ENCODE results near the gene CRYGN.

Gene CRYGN

DNA sequence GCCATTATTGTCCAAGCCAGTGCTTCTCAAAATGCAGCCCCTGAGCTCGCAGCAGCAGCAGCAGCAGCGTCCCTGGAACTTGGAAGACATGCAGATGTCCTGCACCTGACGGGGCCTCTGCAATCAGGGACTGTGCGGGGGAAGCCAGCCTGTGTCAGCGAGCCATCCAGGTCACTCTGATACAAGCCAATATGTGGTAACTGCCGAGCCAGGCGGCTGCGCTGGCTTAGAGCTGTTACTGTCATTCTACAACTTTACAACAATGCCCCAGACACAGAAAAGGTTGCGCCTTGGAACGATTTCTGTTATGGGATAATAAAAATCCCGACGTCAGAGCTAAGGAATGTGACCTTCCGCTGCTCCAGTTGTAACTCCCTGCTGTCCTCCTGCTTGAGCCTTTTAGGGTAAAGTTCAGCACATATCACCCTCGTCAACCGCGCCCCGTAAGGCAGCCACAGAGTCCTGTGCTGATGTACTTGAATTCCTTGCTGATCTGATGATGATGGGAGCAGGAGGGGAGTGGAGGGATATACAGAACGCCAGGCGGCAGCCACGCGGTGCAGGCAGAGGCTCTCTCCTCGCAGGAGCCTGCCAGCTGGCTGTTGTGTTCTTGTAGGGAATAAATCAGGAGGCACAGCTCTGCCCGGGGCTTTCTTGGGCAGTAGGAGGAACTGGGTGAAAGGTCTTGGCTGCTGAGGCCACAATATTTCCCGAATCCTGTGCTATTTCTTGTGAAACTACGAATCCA, 20.0 kb upstream of the CRYGN start:
- no peak for DNase-seq (ENCODE audit: low read depth)

DNA sequence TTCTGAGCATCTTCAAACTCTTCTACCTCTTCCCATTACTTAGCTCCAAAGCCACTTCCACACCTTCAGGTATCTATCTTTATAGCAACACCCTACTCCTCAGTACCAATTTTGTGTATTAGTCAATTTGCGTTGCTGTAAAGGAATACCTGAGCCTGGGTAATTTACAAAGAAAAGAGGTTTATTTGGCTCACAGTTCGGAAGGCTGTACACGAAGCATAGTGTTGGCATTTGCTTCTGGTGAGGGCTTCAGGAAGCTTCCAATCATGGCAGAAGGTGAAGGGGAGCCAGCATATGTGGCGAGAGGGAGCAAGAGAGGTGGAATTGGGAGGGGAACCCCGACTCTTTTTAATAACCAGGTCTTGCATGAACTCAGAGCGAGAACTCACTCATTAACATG, 17.6 kb upstream of the CRYGN start:
- no peak for DNase-seq (ENCODE audit: low read depth)

DNA sequence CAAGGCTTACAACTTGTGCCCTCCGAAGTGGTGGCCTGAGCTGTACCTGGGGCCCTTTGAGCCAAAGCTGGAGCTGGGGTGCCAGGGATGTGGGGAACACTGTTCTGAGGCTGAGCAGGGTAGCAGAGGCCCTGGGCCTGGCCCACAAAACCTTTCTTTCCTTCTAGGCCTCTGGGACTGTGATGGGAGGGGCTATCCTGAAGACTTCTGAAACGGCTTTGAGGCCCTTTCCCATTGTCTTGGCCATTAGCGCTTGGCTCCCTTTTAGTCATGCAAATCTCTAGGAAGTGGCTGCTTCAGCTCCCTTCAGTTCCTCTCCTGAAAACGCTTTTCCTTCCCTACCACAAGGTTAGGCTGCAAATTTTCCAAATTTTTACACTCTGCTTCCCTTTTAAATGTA, 16.8 kb upstream of the CRYGN start:
- no peak for DNase-seq (ENCODE audit: low read depth)

GRCh38 chr7:151456276-151456675, 16.3 kb upstream of the CRYGN start:
- DNase-seq (ENCODE audit: low read depth) = no peak

DNA sequence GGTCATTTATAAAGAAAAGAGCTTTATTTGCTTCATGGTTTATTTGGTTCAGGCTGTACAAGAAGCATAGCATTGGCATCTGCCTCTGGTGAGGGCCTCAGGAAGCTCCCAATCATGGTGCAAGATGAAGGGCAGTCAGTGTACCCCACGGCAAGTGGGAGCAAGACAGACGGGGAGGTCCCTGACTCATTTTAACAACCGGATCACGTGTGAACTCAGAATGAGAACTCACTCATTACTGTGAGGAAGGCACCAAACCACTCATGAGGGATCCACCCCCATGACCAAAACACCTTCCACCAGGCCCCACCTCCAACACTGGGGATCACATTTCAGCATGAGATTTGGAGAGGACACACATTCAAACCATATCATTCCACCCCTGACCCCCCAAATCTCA, 15.7 kb upstream of the CRYGN start:
- DNase-seq (ENCODE audit: low read depth) = no peak

DNA sequence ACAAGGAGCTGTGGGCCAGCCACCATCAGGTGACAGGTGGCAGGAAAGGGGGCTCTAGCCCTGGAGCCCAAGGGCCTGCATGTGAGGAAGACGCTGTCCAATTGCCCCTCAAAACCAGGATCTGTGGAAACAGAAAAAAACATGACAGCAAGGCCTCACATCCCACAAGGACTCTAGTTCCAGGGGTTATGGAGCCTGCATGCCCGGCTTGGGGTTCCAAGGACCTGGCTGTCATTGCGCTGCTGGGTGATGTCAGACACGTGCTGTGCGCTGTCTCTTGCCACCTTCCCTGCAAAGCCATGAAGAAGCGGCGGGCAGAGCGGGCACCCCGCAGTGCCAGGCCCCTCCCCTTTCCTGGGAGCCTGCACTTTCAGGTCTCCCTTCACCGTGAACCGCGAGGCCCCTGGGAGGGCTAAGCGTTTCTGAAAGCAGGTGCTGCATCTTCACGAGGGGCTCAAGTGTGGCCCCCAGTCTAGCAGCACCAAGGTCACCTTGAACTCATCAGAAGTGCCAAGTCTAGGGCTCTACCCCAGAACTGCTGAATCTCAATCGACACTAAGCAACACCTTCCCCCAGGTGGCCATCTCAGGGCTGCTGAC, 15.1 kb upstream of the CRYGN start:
- DNase-seq (ENCODE audit: low read depth) = no peak

- DNase-seq (ENCODE audit: low read depth) = no peak
These were observed 14.4 kb upstream of the CRYGN start for GRCh38 chr7:151454305-151454704.

- DNase-seq (ENCODE audit: low read depth) = no peak
These were observed 13.4 kb upstream of the CRYGN start for GRCh38 chr7:151453326-151453791.

GRCh38 chr7:151452680-151453325, 12.9 kb upstream of the CRYGN start:
- DNase-seq (ENCODE audit: low read depth) = no peak

- no peak for DNase-seq (ENCODE audit: low read depth)
These were observed 12.0 kb upstream of the CRYGN start for GRCh38 chr7:151451626-151452571.

DNA sequence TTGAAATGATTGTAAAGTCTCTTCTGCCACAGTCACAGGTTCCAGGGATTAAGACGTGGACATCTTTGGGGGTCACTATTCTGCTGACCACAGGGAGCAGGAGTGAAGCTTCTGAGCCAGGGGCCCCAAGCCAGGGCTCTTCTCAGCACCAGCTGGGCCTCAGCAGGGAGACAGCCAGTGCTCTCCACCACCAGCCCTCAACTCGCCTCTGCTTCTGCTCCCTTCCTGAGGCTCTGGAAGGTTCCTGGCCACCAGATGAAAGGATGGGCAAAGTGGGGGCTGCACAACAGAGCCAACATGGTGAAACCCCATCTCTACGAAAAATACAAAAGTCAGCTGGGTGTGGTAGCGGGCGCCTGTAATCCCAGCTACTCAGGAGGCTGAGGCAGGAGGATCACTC, 11.2 kb upstream of the CRYGN start:
- DNase-seq (ENCODE audit: low read depth) = no peak

DNA sequence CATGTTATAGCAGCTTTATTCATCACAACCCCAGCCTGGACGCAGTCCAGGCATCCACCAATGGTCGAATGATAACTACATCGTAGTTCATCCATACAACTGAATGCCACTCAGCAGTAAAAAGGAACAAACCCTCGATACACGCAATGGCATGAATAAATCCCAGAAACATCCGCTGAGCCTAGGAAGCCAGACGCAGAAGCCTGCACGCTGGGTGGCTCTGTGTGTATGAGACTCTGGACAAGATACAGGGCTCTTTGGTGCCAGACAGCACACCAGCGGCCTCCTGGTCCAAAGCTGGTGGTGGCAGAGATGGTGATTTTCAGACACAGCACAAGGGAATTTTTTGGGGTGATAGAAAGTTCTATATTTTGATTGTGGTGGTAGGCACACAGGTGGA, 10.0 kb upstream of the CRYGN start:
- DNase-seq (ENCODE audit: low read depth) = no peak

DNA sequence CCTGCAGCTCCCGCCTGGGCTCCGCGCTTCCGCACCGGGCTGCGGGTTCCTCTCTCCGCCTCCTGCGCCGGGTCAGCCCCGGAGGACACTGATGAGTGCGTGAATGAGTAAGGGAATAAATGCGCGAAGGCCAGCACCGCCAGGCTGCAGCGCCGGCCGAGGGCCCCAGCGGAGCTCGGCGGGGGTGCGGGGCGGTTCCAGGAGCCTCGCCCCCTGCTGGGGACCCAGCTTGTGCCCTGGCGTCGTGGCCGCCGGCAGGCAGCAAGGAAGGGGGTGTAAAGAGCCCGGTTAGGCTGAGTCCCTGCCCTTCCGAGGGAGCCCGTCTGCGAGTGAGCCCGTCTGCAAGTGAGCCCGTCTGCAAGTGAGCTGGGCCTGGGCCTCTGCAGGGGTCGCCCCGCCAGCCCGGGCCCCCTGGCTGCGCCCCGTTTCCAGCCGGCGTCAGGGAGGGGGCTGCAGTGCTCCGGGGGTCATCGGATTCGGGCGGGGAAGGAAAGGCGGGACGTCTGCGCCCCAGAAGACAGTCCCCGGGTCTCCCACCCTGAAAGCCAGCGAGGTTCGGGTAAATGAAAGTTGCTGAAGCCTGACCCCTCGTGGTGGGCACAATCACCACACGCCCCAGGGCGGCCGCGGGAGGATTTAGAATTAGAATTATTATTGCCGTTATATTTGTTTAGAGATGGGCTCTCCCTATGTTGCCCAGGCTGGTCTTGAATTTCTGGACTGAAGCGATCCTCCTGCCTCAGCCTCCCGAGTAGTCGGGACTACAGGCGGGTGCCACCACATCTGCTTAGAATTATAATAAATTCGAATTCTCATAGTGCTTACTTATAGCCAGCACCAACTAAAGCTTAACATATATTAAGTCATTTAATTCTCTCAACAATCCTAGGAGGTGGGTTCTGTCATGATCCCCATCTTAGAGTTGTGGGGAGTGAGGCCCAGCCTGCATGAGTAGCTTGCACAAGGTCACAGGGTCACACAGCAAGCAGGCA, 8.6 kb upstream of the CRYGN start:
- peak; percentile 59 for DNase-seq (ENCODE audit: low read depth)

DNA sequence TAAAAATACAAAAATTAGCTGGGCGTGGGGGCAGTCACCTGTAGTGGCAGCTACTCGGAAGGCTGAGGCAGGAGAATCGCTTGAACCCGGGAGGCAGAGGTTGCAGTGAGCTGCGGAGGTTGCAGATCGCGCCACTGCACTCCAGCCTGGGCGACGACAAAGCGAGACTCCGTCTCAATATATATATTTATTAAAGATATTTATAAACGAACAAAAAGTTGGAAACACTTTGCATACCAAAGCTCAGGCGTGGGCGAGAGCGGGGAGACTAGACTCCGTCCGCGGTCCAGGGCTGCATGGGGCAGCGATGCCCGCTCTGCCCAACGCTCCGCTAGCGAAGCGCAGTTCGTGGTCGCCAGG, 7.9 kb upstream of the CRYGN start:
- DNase-seq (ENCODE audit: low read depth) = no peak

- no peak for DNase-seq (ENCODE audit: low read depth)
These were observed 7.4 kb upstream of the CRYGN start for GRCh38 chr7:151447312-151447711.

GRCh38 chr7:151446412-151446811, 6.5 kb upstream of the CRYGN start:
- DNase-seq (ENCODE audit: low read depth) = no peak

- DNase-seq (ENCODE audit: low read depth) = no peak
These were observed 4.7 kb upstream of the CRYGN start for GRCh38 chr7:151444632-151445031.

DNA sequence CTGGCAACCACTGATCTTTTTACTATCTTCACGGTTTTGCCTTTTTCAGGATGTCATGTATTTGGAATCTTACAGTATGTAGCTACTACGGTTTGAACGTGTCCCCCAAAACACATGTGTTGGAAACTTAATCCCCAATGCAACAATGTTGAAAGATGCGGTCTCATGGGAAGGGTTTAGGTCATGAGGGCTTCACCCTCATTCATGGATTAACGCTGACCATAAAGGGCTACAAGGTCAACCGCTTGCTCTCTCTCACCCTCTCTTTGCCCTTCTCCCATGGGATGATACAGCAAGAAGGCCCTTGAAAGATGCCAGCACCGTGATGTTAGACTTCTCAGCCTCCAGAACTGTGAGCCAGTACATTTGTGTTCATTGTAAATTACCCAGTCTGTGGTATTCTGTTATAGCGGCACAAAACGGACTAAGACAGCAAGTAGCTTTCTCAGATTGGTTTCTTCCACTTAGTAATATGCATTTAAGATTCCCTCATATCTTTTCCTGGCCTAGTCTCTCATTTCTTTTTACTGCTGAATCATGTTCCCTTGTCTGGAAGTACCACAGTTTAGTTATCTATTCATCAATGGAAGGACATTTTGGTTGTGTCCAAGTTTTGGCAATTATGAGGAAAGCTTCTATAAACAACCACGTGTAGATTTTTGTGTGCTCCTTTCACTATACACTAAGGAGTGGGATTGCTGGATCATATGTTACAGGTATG, 3.0 kb upstream of the CRYGN start:
- no peak for DNase-seq (ENCODE audit: low read depth)

DNA sequence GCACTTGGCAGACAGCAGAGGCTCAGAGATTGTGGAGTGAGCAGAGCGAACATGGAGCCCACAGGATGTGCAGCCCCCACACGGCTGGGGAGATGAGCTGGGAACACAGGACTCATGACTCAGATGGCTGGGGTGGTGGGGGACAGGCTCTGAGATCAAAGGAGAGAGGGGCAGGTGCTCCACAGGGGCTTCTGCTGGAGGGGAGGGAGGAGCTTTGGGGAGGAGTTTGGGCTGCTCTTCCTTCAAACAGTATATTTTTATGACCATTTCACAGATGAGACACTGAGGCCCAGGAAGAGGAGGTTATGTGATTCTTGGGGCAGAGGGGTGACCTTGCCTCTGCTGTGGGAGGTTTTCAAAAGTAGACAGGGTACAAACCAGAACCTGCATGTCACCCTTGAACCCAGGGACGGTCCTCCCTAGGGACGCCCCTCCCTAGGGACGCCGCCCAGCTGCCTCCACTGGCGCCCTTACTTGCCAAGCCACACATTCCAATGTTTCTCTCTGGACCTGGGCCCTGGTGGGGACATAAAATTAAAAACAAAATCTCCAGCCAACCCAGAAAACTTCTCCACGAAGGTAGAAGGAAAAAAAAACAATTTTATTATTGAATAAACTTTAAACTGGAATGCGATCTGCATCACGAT, 981 bp upstream of the CRYGN start:
- DNase-seq (ENCODE audit: low read depth) = no peak

Data from activated T-helper 1 cell treated with Interleukin-2 at 50 U/mL for 16 hours (primary cell).